Lung (tissue), 12 donors: ENCODE measurements around the gene TANGO6. TPM values are rescaled to one million over a fixed set of nuclear protein-coding genes. Genes with fewer than 3 reads are reported as not detected.
A peak's percentile ranks its signal among the peaks of the same experiment; 100 is the strongest.

ENCODE experiments used
- ATAC-seq: fragments of 200-7000 bp; cut with Tn5 transposase; one replicate; pipeline ENCODE4 v1.9.1; 2020; ENCODE audit warnings: moderate number of reproducible peaks; ENCODE audit not compliant: insufficient read depth, low FRiP score
- DNase-seq, 3 donors: peaks; one replicate each; pipeline ENCODE4 v3.0.0-alpha.2; 2013 to 2017
- H3K27ac ChIP-seq, 2 donors: one replicate each; pipeline ENCODE4 v1.5.1; 2013; ENCODE audit warnings: mild to moderate bottlenecking in 2 of 2, moderate library complexity in 2 of 2, control low read depth in 1 of 2, inconsistent platforms in 1 of 2, low read depth in 1 of 2, low read length in 1 of 2
- H3K27me3 ChIP-seq, 3 donors: one replicate each; pipeline ENCODE4 v1.5.1; 2013; ENCODE audit warnings: low read length in 2 of 3; ENCODE audit not compliant: control insufficient read depth in 3 of 3, insufficient read depth in 3 of 3
- H3K36me3 ChIP-seq, 4 donors: one replicate each; pipeline ENCODE4 v1.5.1; 2013; ENCODE audit warnings: low read length in 4 of 4, mild to moderate bottlenecking in 1 of 4, moderate library complexity in 1 of 4; ENCODE audit not compliant: control insufficient read depth in 4 of 4, insufficient read depth in 4 of 4
- H3K4me1 ChIP-seq, 5 donors: one replicate each; pipeline ENCODE4 v1.5.1; 2013; ENCODE audit warnings: low read length in 5 of 5, mild to moderate bottlenecking in 2 of 5, moderate library complexity in 1 of 5; ENCODE audit not compliant: control insufficient read depth in 5 of 5, insufficient read depth in 5 of 5
- H3K4me3 ChIP-seq: one replicate; pipeline ENCODE4 v1.5.1; 2013; ENCODE audit warnings: mild to moderate bottlenecking, control low read depth, moderate library complexity
- H3K9ac ChIP-seq, 2 donors: one replicate each; pipeline ENCODE4 v1.5.1; 2013; ENCODE audit warnings: low read length in 2 of 2, control low read depth in 1 of 2; ENCODE audit not compliant: insufficient read depth in 1 of 2
- H3K9me3 ChIP-seq, 4 donors: one replicate each; pipeline ENCODE4 v1.5.1; 2013; ENCODE audit warnings: low read length in 3 of 4, mild to moderate bottlenecking in 1 of 4, moderate library complexity in 1 of 4; ENCODE audit not compliant: control insufficient read depth in 4 of 4, insufficient read depth in 3 of 4
- WGBS, 2 donors: extraction: QIAGEN DNeasy Blood & Tissue Kit; methylation state at CpG; one replicate each; pipeline ENCODE4 v1.1.7; 2013; 5-methylcytosine and 5-hydroxymethylcytosine counted together
- polyA plus RNA-seq, 2 donors: library from polyadenylated mRNA; stranded (reverse); fragments of 200-250 nt; gene quantifications; one replicate each; pipeline ENCODE4 v1.2.1, GENCODE V29; 2013
- total RNA-seq, 2 donors: library from RNA; depleted of rRNA in 1 of 2; stranded (reverse); fragments of >200 nt in 1 of 2; gene quantifications; one replicate each; pipeline ENCODE4 v1.2.1, GENCODE V29; 2014 to 2021
- TF ChIP-seq, protein P1 (sequence below): IDR thresholded peaks from 2 replicates; pipeline ENCODE4 v1.5.1; 2012; ENCODE audit warnings: mild to moderate bottlenecking; ENCODE audit errors: control extremely low read depth, extremely low read depth
- donor health status: control.
- donor health status: control.
- donor health status: Bipolar disorder and iron deficiency.
- donor health status: healthy.
- donor health status: DM: yes; HTN: yes; CAD: no.

TANGO6 gene
- total and polyA plus RNA-seq, 4 donors, result 2.3 to 19.3 (median 11.9) TPM

- WGBS, 2 donors, result 89 to 90% methylated on average over 7 of the region's 7 CpGs
- ATAC-seq (no peak), DNase-seq (no peak)
- Histone ChIP-seq H3K4me1 (no peaks in the 10 kb centered on the region), H3K9me3 (no peaks in the 10 kb centered on the region), H3K4me3 (no peak overlapping the region), H3K27ac (no peak overlapping the region), H3K36me3 (peaks cover 0 to 7% (median 4%) of the 10 kb centered on the region in 4 donors), H3K27me3 (no peaks in the 10 kb centered on the region), H3K9ac (no peak overlapping the region)
- TF ChIP-seq, protein P1, sequence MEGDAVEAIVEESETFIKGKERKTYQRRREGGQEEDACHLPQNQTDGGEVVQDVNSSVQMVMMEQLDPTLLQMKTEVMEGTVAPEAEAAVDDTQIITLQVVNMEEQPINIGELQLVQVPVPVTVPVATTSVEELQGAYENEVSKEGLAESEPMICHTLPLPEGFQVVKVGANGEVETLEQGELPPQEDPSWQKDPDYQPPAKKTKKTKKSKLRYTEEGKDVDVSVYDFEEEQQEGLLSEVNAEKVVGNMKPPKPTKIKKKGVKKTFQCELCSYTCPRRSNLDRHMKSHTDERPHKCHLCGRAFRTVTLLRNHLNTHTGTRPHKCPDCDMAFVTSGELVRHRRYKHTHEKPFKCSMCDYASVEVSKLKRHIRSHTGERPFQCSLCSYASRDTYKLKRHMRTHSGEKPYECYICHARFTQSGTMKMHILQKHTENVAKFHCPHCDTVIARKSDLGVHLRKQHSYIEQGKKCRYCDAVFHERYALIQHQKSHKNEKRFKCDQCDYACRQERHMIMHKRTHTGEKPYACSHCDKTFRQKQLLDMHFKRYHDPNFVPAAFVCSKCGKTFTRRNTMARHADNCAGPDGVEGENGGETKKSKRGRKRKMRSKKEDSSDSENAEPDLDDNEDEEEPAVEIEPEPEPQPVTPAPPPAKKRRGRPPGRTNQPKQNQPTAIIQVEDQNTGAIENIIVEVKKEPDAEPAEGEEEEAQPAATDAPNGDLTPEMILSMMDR, result no peak
These were observed 130.3 kb downstream of the TANGO6 start for GRCh38 chr16:68973611-68974120.

DNA sequence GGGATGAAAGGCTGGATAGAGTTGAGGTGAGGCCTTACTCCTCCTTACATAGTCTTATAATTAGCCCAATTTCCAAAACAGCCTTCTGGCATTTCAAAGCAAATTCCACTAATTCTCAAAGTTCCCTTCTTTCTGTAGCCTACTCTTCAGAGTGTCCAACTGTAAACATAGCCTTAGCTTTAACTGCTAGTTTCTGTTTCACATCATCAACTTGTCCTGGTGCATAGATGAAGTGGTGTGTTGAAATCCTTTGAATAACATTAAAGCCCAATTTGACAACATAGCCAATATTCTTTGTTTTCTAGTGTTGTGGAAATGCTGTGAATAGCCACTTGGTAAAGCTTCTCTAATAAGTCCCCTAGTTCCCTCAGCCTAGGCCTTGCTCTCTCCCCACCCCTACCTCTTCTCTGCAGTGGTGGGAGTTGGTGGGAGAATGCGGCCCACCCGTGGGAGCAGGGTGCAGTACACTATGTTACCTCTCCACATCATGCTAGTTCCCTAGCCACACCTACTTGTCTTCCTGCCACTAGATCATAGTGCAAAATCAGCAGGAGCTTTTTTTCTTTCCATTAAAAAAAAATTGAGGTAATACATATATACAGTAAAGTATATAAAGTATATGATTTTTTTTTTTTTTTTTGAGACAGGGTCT, 135.1 kb downstream of the TANGO6 start:
- no peak overlapping the region for H3K4me3 ChIP-seq
- no peak for ATAC-seq
- WGBS, 2 donors, result 77 to 95% methylated on average over 2 of the region's 2 CpGs
- H3K4me1 ChIP-seq, result no peaks in the 10 kb centered on the region
- H3K27me3 ChIP-seq, result no peaks in the 10 kb centered on the region
- TF ChIP-seq, protein P1, result no peak
- peak overlapping the region in 1 of 2 donors; percentile 17 for H3K27ac ChIP-seq
- H3K9me3 ChIP-seq, result no peaks in the 10 kb centered on the region
- H3K36me3 ChIP-seq, result peaks cover 0 to 8% (median 4%) of the 10 kb centered on the region in 4 donors
- peak in 2 of 3 donors; percentile 23 to 54 for DNase-seq
- H3K9ac ChIP-seq, result no peak overlapping the region

DNA sequence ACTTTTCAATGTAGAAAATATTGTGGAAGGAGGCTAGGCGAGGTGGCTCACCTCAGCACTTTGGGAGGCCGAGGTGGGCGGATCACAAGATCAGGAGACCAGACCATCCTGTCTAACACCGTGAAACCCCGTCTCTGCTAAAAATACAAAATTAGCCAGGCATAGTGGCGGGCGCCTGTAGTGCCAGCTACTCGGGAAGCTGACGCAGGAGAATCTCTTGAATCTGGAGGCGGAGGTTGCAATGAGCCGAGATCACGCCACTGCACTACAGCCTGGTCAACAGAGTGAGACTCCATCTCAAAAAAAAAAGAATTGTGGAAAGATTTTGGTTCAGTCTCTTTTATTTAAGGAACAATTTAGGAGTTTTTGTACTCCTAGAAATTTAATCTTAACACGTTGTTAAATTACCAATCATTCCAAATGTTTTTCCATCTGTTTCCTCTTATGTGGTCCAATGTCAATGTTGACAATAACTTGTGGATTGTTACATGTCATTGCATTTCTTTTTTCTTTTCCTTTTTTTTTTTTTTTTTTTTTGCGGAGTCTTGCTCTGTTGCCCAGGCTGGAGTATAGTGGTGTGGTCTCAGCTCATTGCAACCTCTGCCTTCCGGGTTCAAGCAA, 137.5 kb downstream of the TANGO6 start:
- TF ChIP-seq, protein P1, result no peak
- ATAC-seq (no peak), DNase-seq (no peak)
- H3K4me1 ChIP-seq, result no peaks in the 10 kb centered on the region
- no peak overlapping the region for H3K27ac ChIP-seq
- WGBS, 2 donors, result 89 to 96% methylated on average over 15 of the region's 15 CpGs
- no peaks in the 10 kb centered on the region for H3K9me3 ChIP-seq
- H3K4me3 ChIP-seq, result no peak overlapping the region
- H3K9ac ChIP-seq, result no peak overlapping the region
- H3K36me3 ChIP-seq, result peaks cover 0 to 4% (median under 1%) of the 10 kb centered on the region in 4 donors
- no peaks in the 10 kb centered on the region for H3K27me3 ChIP-seq
